BJ (cell line): ENCODE data around the gene PCAT6. TPM values are rescaled to one million over a fixed set of nuclear protein-coding genes. Genes with fewer than 3 reads are reported as not detected.

Source experiments
- CTCF ChIA-PET: fragments of 350-600 bp; formaldehyde crosslinking; extraction: SDS; loops from one replicate; lab custom pipeline; 2021; ENCODE audit warnings: antibody characterized with exemption, inconsistent platforms; lab: Yijun Ruan, JAX
- POLR2A ChIA-PET: fragments of 300-600 bp; sonication (Branson Sonifier 250); formaldehyde crosslinking; extraction: SDS; loops from one replicate; lab custom pipeline; 2021; ENCODE audit warnings: antibody characterized with exemption; lab: Charles Lee
- DNase-seq: peaks from one replicate; pipeline ENCODE4 v3.0.0-alpha.2; 2011; ENCODE audit warnings: low read depth
- H3K27me3 ChIP-seq: 2 replicates; pipeline ENCODE4 v1.6.0; 2011; ENCODE audit warnings: low read length; ENCODE audit not compliant: control insufficient read depth, insufficient read depth
- H3K36me3 ChIP-seq: 2 replicates; pipeline ENCODE4 v1.5.1; 2011; ENCODE audit warnings: low read length; ENCODE audit not compliant: control insufficient read depth, insufficient read depth
- H3K4me3 ChIP-seq: 2 replicates; pipeline ENCODE4 v1.5.1; 2011; ENCODE audit warnings: low read depth, mild to moderate bottlenecking, control low read depth, low read length
- CTCF ChIP-seq: IDR thresholded peaks from 2 replicates; pipeline ENCODE4 v1.5.1; 2011; ENCODE audit warnings: low read depth, mild to moderate bottlenecking, control low read depth, inconsistent platforms, low read length, moderate library complexity; ENCODE audit not compliant: insufficient read depth
- polyA plus RNA-seq: library from polyadenylated mRNA; depleted of rRNA; stranded (reverse); fragments of >200 nt; gene quantifications from 2 replicates; pipeline ENCODE4 v1.2.3, GENCODE V29; 2011

PCAT6 gene
- polyA plus RNA-seq, 1 experiment: 3.3 TPM

- ChIA-PET POLR2A (no interaction called here), CTCF (no interaction called here)
- no peak for TF ChIP-seq CTCF
- DNase-seq: no peak
- H3K36me3 ChIP-seq: peaks cover 3% of the 10 kb centered on the region
- H3K4me3 ChIP-seq: no peak overlapping the region
- H3K27me3 ChIP-seq: no peaks in the 10 kb centered on the region
Observed at GRCh38 chr1:202802034-202802433, 8.7 kb upstream of the PCAT6 start.

- H3K4me3 ChIP-seq: no peak overlapping the region
- no peak for DNase-seq
- no peak for TF ChIP-seq CTCF
- CTCF ChIA-PET: interaction anchor here (0.8 kb wide), 1 partner anchor 10 kb away, joined by 3 read pairs; no protein-coding TSS in a partner anchor
- POLR2A ChIA-PET: interaction anchor here (0.5 kb wide), 1 partner anchor 10 kb away, joined by 3 read pairs; no protein-coding TSS in a partner anchor
- H3K36me3 ChIP-seq: peaks cover 3% of the 10 kb centered on the region
- H3K27me3 ChIP-seq: no peaks in the 10 kb centered on the region
Observed at GRCh38 chr1:202802998-202803932, 7.5 kb upstream of the PCAT6 start.

GRCh38 chr1:202804126-202804525 is 6.6 kb upstream of the PCAT6 start:
- POLR2A ChIA-PET: no interaction called here
- DNase-seq: no peak

GRCh38 chr1:202805886-202806844 is 4.6 kb upstream of the PCAT6 start:
- no peak for DNase-seq
- ChIA-PET POLR2A (no interaction called here), CTCF (interaction anchor here (1.4 kb wide), 1 partner anchor 13 kb away, joined by 3 read pairs; no protein-coding TSS in a partner anchor)
- peak overlapping the region; percentile 99 for H3K4me3 ChIP-seq
- H3K36me3 ChIP-seq: no peaks in the 10 kb centered on the region
- TF ChIP-seq CTCF: no peak
- H3K27me3 ChIP-seq: no peaks in the 10 kb centered on the region

More at GRCh38 chr1:202804126-202804525, 6.6 kb upstream of the PCAT6 start:
- H3K27me3 ChIP-seq: no peaks in the 10 kb centered on the region
- H3K36me3 ChIP-seq: no peaks in the 10 kb centered on the region
- no peak overlapping the region for H3K4me3 ChIP-seq
- no peak for TF ChIP-seq CTCF
- CTCF ChIA-PET: no interaction called here
